Stimulated activated CD4-positive, alpha-beta T cell treated with anti-CD3 and anti-CD28 coated beads, TNF-alpha, amount 100 ng/mL, for 1 hour (primary cell): ENCODE measurements around the gene HCLS1.
"Not testable (repeated sequence)": the region's sequence is repeated elsewhere in the genome, so short reads cannot be mapped to it uniquely, and the experiment has no call there.

Experiments used
- DNase-seq, 3 donors: peaks; one replicate each; pipeline ENCODE4 v3.0.0-alpha.2; 2020; ENCODE audit warnings: low read depth in 3 of 3, low spot score in 1 of 3

The HCLS1 gene

DNA sequence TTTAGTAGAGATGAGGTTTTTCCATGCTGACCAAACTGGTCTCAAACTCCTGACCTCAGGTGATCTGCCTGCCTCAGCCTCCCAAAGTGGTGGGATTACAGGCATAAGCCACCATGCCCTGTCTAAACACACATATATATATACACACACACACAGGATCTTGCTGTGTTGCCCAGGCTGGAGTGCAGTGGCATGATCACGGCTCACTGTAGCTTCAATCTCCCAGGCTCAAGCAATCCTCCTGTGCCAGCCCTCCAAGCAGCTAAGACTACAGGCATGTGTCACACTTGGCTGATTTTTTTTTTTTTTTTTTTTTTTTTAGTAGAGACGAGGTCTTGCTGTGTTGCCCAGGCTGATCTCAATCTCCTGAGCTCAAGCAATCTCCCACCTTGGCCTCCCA lies 60.8 kb downstream of the HCLS1 start:
- not testable (repeated sequence) for DNase-seq

DNA sequence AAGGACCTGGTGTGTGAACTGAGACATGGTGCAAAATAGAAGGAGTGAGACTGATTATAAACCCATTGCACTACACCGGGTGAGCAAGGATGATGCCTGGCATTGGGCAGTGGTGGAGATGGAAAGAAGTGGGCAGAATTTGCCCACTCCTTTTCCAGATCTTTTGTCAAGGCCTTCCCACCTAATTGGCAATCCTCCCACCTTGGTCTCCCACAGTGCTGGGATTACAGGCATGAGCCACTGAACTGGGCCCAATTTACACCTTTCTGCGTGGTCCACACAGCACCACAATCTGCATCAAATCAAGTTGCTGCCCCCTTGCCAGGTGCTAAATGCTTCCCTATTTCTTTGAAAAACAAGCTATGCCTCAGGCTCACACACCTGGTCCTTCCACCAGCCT lies 62.1 kb downstream of the HCLS1 start:
- no peak for DNase-seq

DNA sequence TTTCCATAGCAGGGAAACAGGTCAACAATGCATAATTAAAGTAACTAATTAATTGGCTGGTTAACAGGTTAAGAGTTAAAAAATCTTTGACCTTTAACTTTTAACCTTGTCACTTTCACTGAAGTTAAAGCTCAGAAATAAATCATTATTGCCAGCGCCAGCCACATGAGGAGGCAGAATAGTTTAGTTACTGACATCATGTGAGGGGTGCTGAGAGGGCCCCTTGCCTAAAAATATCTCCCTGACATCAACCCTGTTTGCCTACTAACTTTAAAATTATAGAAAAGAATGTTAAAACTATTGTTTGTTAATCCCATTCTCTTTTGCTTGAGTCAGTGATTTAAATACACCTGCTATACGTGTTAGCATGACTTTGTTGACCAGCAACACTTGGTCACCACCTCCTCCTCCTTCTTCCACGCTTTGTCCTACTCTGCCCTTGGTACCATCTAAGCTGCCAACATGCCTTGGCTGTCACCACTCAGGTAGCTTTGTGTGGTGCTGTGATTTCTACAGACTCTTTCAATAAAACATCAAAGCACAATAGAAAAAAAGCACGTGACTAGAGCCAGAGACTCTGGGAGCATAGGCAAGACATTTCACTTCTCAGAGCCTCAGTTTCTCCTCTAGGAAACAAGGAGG lies 64.8 kb downstream of the HCLS1 start:
- DNase-seq = no peak

DNA sequence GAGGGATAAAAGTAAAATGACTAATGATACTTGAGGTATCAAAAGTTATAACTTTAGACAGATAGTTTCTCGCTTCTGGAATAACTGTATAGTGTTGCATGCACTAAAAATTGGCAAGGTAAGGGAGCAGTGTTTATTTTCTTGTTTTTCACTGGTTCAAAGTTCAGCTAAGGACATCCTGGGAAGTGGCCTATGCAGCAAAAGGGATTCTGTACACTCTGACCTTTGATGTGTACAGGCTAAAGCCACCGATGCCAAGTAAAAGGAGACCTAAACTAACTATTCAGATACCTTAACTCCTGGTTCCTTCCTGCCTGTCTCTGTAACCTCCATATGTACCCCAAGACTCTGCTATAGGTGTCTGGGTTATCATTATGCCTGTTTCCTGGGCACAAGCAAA lies 65.9 kb downstream of the HCLS1 start:
- DNase-seq = no peak

DNA sequence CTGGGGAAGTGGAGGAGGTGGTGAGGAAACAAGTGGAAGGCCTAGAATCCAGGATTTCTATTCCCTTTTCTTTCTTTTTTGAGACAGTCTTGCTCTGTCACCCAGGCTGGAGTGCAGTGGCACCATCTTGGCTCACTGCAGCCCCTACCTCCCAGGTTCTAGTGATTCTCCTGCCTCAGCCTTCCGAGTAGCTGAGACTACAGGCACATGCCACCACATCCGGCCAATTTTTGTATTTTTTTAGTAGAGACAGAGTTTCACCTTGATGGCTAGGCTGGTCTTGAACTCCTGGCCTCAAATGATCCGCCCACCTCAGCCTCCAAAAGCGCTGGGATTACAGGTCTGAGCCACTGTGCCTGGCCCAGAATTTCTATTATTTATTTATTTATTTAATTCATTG lies 66.9 kb downstream of the HCLS1 start:
- not testable (repeated sequence) for DNase-seq

DNA sequence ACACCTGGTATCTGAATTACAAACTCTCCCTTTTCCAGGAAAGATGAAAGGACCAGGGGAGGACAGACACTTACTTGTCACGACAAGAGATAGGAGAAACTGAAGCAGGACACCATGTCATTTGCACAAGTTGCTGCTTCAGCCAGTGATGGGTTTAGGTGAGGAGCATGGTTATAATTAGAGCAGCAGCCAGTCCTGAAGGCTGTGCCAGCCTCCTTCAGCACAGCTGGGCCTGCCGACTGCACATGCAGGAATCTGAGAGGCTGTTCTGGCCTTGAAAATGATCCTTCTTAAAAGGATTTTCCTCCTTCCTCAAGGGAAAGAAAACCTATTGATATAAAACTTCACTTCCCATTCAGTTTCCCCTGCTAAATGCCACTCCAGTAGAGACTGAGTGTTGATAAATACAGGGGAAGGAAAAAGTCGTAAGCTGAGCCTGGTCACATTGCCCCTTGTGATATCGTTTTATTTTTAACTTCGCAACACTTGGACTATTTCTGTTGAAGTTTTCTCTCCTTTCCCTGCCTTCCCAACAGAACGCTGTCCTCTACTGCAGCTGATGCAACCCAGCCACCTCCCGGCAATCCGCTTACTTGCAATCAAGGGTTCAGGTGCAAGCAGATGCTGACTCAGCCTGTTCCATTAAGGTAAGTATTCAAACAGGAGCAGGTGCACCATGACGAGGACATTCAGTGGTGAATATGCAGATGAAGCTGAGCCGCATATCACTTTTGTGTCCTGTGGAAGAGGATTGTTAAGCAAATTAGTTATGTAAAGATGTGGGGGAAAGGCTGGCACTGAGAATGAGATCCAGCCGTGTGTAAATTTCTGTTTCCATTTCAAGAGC lies 67.6 kb downstream of the HCLS1 start, which contains the start of gene FBXO40:
FBXO40 (plus strand) TSS at position 524 of the 847 bp plus-strand sequence. CDS start 27,197 bp downstream, outside the sequence.
- no peak for DNase-seq

DNA sequence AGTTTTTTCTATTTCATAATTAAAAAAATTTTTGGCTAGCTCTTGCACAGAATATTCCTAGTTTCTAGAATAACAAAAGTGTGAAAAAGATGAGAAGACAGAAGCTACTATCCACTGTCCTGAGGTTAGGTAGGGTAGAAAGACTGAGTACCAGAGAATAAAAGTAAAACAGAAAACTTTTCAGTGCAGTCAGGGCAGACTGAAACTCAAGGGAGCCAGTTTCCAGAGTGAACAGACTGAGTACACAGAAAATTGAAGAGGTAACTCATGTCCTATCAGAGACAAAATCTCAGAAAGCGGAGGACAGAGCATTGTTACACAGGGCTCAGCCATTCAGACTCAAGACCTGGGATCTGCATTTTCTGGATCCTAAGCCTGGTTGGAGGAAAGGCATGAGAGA lies 76.3 kb downstream of the HCLS1 start:
- no peak for DNase-seq

DNA sequence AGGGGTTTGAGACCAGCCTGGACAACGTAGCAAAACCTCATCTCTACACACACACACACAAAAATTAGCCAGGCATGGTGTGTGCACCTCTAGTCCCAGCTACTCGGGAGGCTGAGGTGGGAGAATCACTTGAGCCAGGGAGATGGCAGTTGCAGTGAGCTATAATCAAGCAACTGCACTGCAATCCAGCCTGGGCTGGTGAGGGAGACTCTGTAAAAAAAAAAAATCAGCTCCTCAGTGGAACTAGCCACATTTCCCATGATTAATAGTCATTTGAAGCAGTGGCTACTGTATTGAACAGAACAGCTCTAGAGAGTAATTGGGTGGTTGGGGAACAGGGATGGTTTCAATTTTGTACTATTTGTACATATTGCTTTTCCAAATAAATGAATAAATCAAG lies 79.0 kb downstream of the HCLS1 start:
- no peak for DNase-seq
